Lower leg skin (tissue), 4 donors: ENCODE results near the gene PTGIS. TPM values are rescaled to one million over a fixed set of nuclear protein-coding genes. Genes with fewer than 3 reads are reported as not detected.

Experiments
- DNase-seq, 2 donors: peaks; one replicate each; pipeline ENCODE4 v3.0.0-alpha.2; 2019; ENCODE audit warnings: low spot score in 2 of 2
- H3K4me3 ChIP-seq: fragments of 200-600 bp; sonication (generic); 2 replicates; pipeline ENCODE4 v1.5.1; 2017; ENCODE audit warnings: mild to moderate bottlenecking, low read depth; ENCODE audit not compliant: poor library complexity, severe bottlenecking
- CTCF ChIP-seq, 3 donors: fragments of 450-650 bp; IDR thresholded peaks; one replicate each; pipeline ENCODE4 v1.5.1; 2016; ENCODE audit warnings: antibody characterized with exemption in 3 of 3, mild to moderate bottlenecking in 3 of 3, moderate library complexity in 2 of 3
- POLR2A ChIP-seq, 2 donors: fragments of 450-650 bp; IDR thresholded peaks; one replicate each; pipeline ENCODE4 v1.6.1; 2016 to 2017; ENCODE audit warnings: antibody characterized with exemption in 2 of 2, mild to moderate bottlenecking in 1 of 2, moderate library complexity in 1 of 2
- WGBS, 2 donors: methylation state at CpG; one replicate each; pipeline ENCODE4 v1.1.5; 2018; 5-methylcytosine and 5-hydroxymethylcytosine counted together
- intact Hi-C: fragments of 100-400 bp; cut with DNase I; formaldehyde crosslinking; loops from one replicate; pipeline ENCODE4 v1.15.0; 2023; ENCODE audit warnings: low total_unique reads
- total RNA-seq, 4 donors: library from RNA; depleted of rRNA; stranded (reverse); fragments of >200 nt; gene quantifications; one replicate each; pipeline ENCODE4 v1.1.0, GENCODE V29; 2016

Gene PTGIS
- total RNA-seq, 4 donors from 2014 or later, result 2.3 to 13.3 (median 9.1) TPM

GRCh38 chr20:49603209-49603627 is 35.3 kb upstream of the PTGIS start:
- WGBS, 2 donors, result 76 to 77% methylated on average over 11 of the region's 11 CpGs
- no peak for TF ChIP-seq POLR2A (IDR thresholded peaks at IDR 0.05)
- TF ChIP-seq CTCF (IDR thresholded peaks at IDR 0.05), result no peak
- no peak for DNase-seq
- intact Hi-C loops, result loop anchor here (5.0 kb wide), 1 partner anchor 66 kb away; no protein-coding TSS in a partner anchor
- no peak overlapping the region for H3K4me3 ChIP-seq

GRCh38 chr20:49602345-49603208 is 34.6 kb upstream of the PTGIS start:
- intact Hi-C loops, result loop anchor here (5.0 kb wide), 1 partner anchor 65 kb away; no protein-coding TSS in a partner anchor
- TF ChIP-seq CTCF (IDR thresholded peaks at IDR 0.05) (no peak), POLR2A (IDR thresholded peaks at IDR 0.05) (no peak)
- 89 to 90% methylated on average over 9 of the region's 9 CpGs for WGBS, 2 donors
- no peak overlapping the region for H3K4me3 ChIP-seq
- no peak for DNase-seq

- intact Hi-C loops, result loop anchor here (5.0 kb wide), 1 partner anchor 64 kb away; no protein-coding TSS in a partner anchor
- WGBS, 2 donors, result 83 to 86% methylated on average over 5 of the region's 5 CpGs
- TF ChIP-seq POLR2A (IDR thresholded peaks at IDR 0.05) (no peak), CTCF (IDR thresholded peaks at IDR 0.05) (no peak)
- DNase-seq, result no peak
- no peak overlapping the region for H3K4me3 ChIP-seq
Observed at GRCh38 chr20:49601153-49601924, 33.4 kb upstream of the PTGIS start.

GRCh38 chr20:49599746-49600113 is 31.8 kb upstream of the PTGIS start:
- intact Hi-C loops, result loop anchor here (5.0 kb wide), 1 partner anchor 62 kb away; no protein-coding TSS in a partner anchor
- no peak overlapping the region for H3K4me3 ChIP-seq
- no peak for TF ChIP-seq CTCF (IDR thresholded peaks at IDR 0.05)
- no peak for TF ChIP-seq POLR2A (IDR thresholded peaks at IDR 0.05)
- WGBS, 2 donors, result 85 to 91% methylated on average over 4 of the region's 4 CpGs
- no peak for DNase-seq

GRCh38 chr20:49597825-49598395 is 30.0 kb upstream of the PTGIS start:
- WGBS, 2 donors, result 93% methylated on average over 4 of the region's 4 CpGs
- TF ChIP-seq POLR2A (IDR thresholded peaks at IDR 0.05) (no peak), CTCF (IDR thresholded peaks at IDR 0.05) (no peak)
- intact Hi-C loops, result no loop called here
- H3K4me3 ChIP-seq, result no peak overlapping the region
- no peak for DNase-seq
